Ovary (tissue), 3 donors: ENCODE results near the gene LSAMP.

Source experiments
- CTCF ChIP-seq, 3 donors: fragments of 450-650 bp in 2 of 3; fragments of 200-600 bp in 1 of 3; IDR thresholded peaks; one replicate each; pipeline versions ENCODE4 v1.5.1 to v1.8.0; 2016 to 2022; ENCODE audit warnings: antibody characterized with exemption in 3 of 3, mild to moderate bottlenecking in 1 of 3
- EP300 ChIP-seq: sonication (generic); formaldehyde crosslinking; IDR thresholded peaks from one replicate; pipeline ENCODE4 v1.6.1; 2017; ENCODE audit warnings: antibody characterized with exemption
- donor health status: DM: no; HTN: no; CAD: no.

- TF ChIP-seq CTCF (IDR thresholded peaks at IDR 0.05) (no peak), EP300 (no peak)
Observed at GRCh38 chr3:116265976-116266584, 179.2 kb downstream of the LSAMP start.
